ENCODE measurements around the gene PIGV. TPM values are rescaled to one million over a fixed set of nuclear protein-coding genes. Genes with fewer than 3 reads are reported as not detected.
A peak's percentile ranks its signal among the peaks of the same experiment; 100 is the strongest.

PIGV gene
- total and polyA plus RNA-seq, 2 of the 4 experiments (the other 2 are of a cell fraction) = 7.2 to 10.6 TPM

- Histone ChIP-seq H3K36me3 (ENCODE audit: control insufficient read depth, insufficient read depth, low read length) (peaks cover 26% of the 10 kb centered on the region), H3K4me3 (ENCODE audit: insufficient read depth, low read depth, low read length) (no peak overlapping the region), H2BK20ac (ENCODE audit: low read depth, low read length) (no peak overlapping the region), H4K91ac (ENCODE audit: insufficient read depth, low read depth, low read length) (no peak overlapping the region), H3K27ac (ENCODE audit: insufficient read depth, low read length) (0 out of 2 replicates have a peak overlapping the region, but pooled peaks have one; percentile 2), H2AK5ac (ENCODE audit: low read depth, low read length) (no peak overlapping the region), H3K23ac (ENCODE audit: low read depth, low read length) (peak overlapping the region; percentile 60), H2AK9ac (replicated peaks; ENCODE audit: low read depth, low read length, poor library complexity) (no peak overlapping the region), H3K4me1 (ENCODE audit: control insufficient read depth, insufficient read depth, low read length) (peaks cover 34% of the 10 kb centered on the region), H4K5ac (ENCODE audit: low read depth, low read length) (no peak overlapping the region), H3K79me1 (ENCODE audit: low read depth in 1 of 2, low read length in 2 of 2) (peaks cover 54 to 76% of the 10 kb centered on the region in 2 experiments), H3K9me3 (ENCODE audit: control insufficient read depth, insufficient read depth, low read length) (no peaks in the 10 kb centered on the region), H3K27me3 (ENCODE audit: control insufficient read depth, insufficient read depth, low read length) (no peaks in the 10 kb centered on the region), H2BK120ac (ENCODE audit: low read depth, low read length) (no peak overlapping the region), H3K4ac (ENCODE audit: low read depth, low read length) (0 out of 2 replicates have a peak overlapping the region, but pooled peaks have one; percentile 12), H4K20me1 (ENCODE audit: insufficient read depth, low read length) (peaks cover 18% of the 10 kb centered on the region), H3K18ac (ENCODE audit: low read depth, low read length) (no peak overlapping the region), H3K4me2 (ENCODE audit: low read depth, low read length) (no peak overlapping the region), H4K8ac (ENCODE audit: low read depth in 2 of 2, low read length in 2 of 2) (no peak overlapping the region), H3K14ac (replicated peaks; ENCODE audit: low read depth, low read length) (no peak overlapping the region), H3K56ac (ENCODE audit: extremely low read depth, insufficient read depth, low read length) (no peak overlapping the region; the same call in 1 of the 2 replicates), H3K9me1 (ENCODE audit: insufficient read depth, low read length) (peaks cover 32% of the 10 kb centered on the region), H3K9ac (ENCODE audit: low read depth, low read length) (no peak overlapping the region), H2AFZ (replicated peaks; ENCODE audit: low read length, poor library complexity) (no peak overlapping the region), H2BK5ac (ENCODE audit: low read depth, low read length, poor library complexity, severe bottlenecking) (peak overlapping the region; percentile 23), H2BK15ac (ENCODE audit: low read depth, low read length) (no peak overlapping the region)
- TF ChIP-seq USF2 (IDR thresholded peaks at IDR 0.05; ENCODE audit: low read depth, low read length) (no peak), RAD21 (IDR thresholded peaks at IDR 0.05; ENCODE audit: low read length) (no peak), CHD1 (IDR thresholded peaks at IDR 0.05; ENCODE audit: low read depth, low read length) (no peak), CEBPB (IDR thresholded peaks at IDR 0.05; ENCODE audit: low read depth, low read length) (no peak), FOS (IDR thresholded peaks at IDR 0.05; ENCODE audit: low read depth, low read length) (no peak), MAZ (IDR thresholded peaks at IDR 0.05; ENCODE audit: borderline replicate concordance, low read depth, low read length) (no peak), NFE2L2 (IDR thresholded peaks at IDR 0.05; ENCODE audit: low read depth, low read length) (no peak), BHLHE40 (IDR thresholded peaks at IDR 0.05; ENCODE audit: low read depth, low read length) (no peak), CTCF (conservative IDR thresholded peaks at IDR 0.05; ENCODE audit: low read depth, low read length) (no peak), POLR2A (IDR thresholded peaks at IDR 0.05; ENCODE audit: low read depth, low read length) (no peak), ELK1 (IDR thresholded peaks at IDR 0.05; ENCODE audit: borderline replicate concordance, low read depth, low read length) (no peak), RFX5 (IDR thresholded peaks at IDR 0.05; ENCODE audit: low read depth, low read length) (no peak)
- WGBS, 2 experiments (ENCODE audit: extremely low coverage in 2 of 2, insufficient read length in 1 of 2) = 83% methylated on average over 1 of the region's 5 CpGs; no CpG with 5 or more reads in 1 of the 2 experiments
- BruUV-seq (replicated peaks) = no TSS peak
- dilution Hi-C loops (cut with HindIII; ENCODE audit: low sequenced_read_pairs, unreplicated experiment) = loop anchor here (25.0 kb wide), 1 partner anchor 196 kb away; no protein-coding TSS in a partner anchor
- ChIA-PET CTCF (interaction anchor here (0.9 kb wide), 1 partner anchor 189 kb away, joined by 3 read pairs; no protein-coding TSS in a partner anchor), POLR2A (ENCODE audit: unreplicated experiment) (interaction anchor here (0.9 kb wide), 1 partner anchor 81 kb away, joined by 3 read pairs; no protein-coding TSS in a partner anchor)
- DNase-seq (no peak), ATAC-seq (ENCODE audit: low read depth) (no peak)
- intact Hi-C loops (cut with micrococcal nuclease) = no loop called here
- in situ Hi-C loops (cut with MboI; ENCODE audit: low sequenced_read_pairs) = no loop called here
These were observed 4.1 kb upstream of the PIGV start for GRCh38 chr1:26783646-26784022.
